DMS 273 (cell line): ENCODE results near the gene MYO5C.
A peak's percentile ranks its signal among the peaks of the same experiment; 100 is the strongest.
"Not testable (repeated sequence)": the region's sequence is repeated elsewhere in the genome, so short reads cannot be mapped to it uniquely, and the experiment has no call there.

Experiments
- DNase-seq: peaks from one replicate; lab custom pipeline; 2025; ENCODE audit not compliant: unreplicated experiment; lab: John Stamatoyannopoulos, UW

Gene MYO5C

GRCh38 chr15:52246686-52247431 is 48.7 kb downstream of the MYO5C start:
- DNase-seq: no peak

GRCh38 chr15:52243697-52244555 is 51.7 kb downstream of the MYO5C start:
- DNase-seq: no peak

GRCh38 chr15:52243286-52243685 is 52.3 kb downstream of the MYO5C start:
- no peak for DNase-seq

- DNase-seq: no peak
Measured at GRCh38 chr15:52241489-52241888, 54.1 kb downstream of the MYO5C start.

- DNase-seq: no peak
Measured at GRCh38 chr15:52240166-52240565, 55.4 kb downstream of the MYO5C start.

GRCh38 chr15:52238989-52239525 is 56.5 kb downstream of the MYO5C start:
- not testable (repeated sequence) for DNase-seq

- DNase-seq: no peak
Measured at GRCh38 chr15:52238149-52238548, 57.5 kb downstream of the MYO5C start.

GRCh38 chr15:52236013-52236412 is 59.6 kb downstream of the MYO5C start:
- no peak for DNase-seq

GRCh38 chr15:52234596-52235541 is 60.7 kb downstream of the MYO5C start:
- DNase-seq: no peak

- no peak for DNase-seq
Measured at GRCh38 chr15:52233405-52233804, 62.2 kb downstream of the MYO5C start.

- no peak for DNase-seq
Measured at GRCh38 chr15:52232327-52232726, 63.3 kb downstream of the MYO5C start.

- no peak for DNase-seq
Measured at GRCh38 chr15:52230073-52230472, 65.5 kb downstream of the MYO5C start.

- no peak for DNase-seq
Measured at GRCh38 chr15:52228921-52229320, 66.7 kb downstream of the MYO5C start.

- peak; percentile 73 for DNase-seq
Measured at GRCh38 chr15:52227456-52227855, 68.1 kb downstream of the MYO5C start.

GRCh38 chr15:52225230-52225629 is 70.4 kb downstream of the MYO5C start:
- DNase-seq: no peak

GRCh38 chr15:52224211-52224610 is 71.4 kb downstream of the MYO5C start:
- no peak for DNase-seq

- DNase-seq: no peak
Measured at GRCh38 chr15:52221730-52222129, 73.9 kb downstream of the MYO5C start.

GRCh38 chr15:52220937-52221660 is 74.5 kb downstream of the MYO5C start:
- no peak for DNase-seq

- no peak for DNase-seq
Measured at GRCh38 chr15:52220251-52220650, 75.4 kb downstream of the MYO5C start.

- no peak for DNase-seq
Measured at GRCh38 chr15:52218816-52219215, 76.8 kb downstream of the MYO5C start.
